ENCODE results near the gene HLA-B.
"Not testable (repeated sequence)": the region's sequence is repeated elsewhere in the genome, so short reads cannot be mapped to it uniquely, and the experiment has no call there.

The HLA-B gene

DNA sequence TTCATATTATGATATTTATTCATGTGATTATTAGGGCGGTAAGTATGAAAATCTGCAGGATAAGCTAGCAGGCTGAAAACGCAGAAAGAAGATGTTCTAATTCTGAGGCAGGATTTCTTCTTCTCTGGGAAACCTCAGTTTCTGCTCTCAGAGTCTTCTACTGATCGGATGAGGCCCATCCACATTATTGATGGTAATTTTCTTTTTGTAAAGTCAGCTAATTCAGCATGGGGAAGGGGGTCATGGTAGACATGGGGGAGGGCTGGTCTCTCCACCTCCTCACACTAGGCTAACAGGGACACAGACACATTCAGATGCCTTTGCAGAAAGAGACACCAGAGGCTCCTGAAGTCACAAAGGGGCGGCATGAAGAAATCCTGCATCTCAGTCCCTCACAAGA lies 24.7 kb upstream of the HLA-B start:
- DNase-seq: no peak

DNA sequence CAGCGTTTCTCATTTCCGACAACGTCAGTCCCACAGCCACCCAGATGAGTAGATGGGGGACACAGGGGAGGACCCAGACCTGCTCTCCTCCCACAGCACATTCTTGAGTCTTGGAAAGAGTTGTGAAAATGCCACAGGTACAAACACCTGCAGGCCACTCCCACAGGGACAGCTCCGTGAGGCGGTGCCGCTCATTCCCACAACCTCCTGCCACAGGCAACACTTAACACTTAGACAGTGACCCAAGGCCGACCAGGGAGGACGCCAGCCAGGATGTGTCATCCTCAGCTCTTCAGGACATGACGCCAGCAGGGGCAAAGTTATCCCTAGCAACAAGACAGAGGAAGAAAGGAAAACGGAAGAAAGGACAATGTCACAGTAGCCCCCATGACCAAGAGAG lies 22.9 kb upstream of the HLA-B start:
- DNase-seq: no peak

DNA sequence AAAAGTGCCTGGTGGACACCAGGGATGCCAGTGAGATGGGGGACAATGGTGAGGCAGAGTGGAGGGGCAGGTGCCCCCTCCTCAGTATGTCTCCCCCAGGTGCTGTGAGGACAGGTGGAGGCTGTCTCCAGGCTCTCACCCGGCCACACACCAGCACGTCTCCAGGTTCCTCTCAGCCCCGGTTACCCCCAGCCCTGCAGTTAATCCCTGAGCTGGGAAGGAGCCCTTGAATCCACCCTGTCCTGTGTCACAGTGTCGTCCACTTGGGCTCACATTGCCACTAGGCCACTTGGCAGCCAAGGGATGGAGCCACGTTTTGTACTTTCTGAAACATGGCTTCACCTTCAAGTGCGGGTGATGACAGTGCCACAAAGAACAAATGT lies 21.7 kb upstream of the HLA-B start:
- DNase-seq: no peak

DNA sequence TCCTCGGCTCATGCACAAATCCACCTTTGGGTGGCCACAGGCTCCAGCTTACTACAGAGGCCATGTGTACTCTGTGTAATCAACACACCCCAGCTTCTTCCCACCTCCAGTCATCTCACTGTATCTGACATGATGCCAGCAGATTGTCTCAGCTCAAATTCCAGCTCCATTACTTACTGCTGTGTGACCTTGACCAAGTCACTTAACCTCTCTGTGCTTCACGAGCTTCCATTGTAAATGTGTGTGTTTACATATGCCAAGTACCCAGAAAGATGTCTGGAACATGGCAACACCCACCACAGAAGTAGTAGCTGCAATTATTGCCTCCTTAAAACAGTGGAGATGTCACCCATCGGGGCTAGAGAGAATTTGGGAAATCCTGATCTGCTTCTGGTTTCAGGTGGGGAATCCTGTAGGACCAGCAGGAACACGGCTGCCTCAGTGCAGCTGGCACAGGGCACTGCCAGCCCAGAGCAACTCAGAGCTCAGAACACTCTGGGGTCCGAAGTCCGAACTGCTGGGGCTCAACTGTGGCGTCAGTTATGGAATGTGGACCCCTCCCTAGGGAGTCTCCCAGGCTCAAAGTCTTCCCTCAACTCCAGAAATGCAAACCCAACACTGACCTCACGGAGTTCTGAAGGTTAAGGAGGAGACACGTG lies 21.2 kb upstream of the HLA-B start:
- no peak for DNase-seq

DNA sequence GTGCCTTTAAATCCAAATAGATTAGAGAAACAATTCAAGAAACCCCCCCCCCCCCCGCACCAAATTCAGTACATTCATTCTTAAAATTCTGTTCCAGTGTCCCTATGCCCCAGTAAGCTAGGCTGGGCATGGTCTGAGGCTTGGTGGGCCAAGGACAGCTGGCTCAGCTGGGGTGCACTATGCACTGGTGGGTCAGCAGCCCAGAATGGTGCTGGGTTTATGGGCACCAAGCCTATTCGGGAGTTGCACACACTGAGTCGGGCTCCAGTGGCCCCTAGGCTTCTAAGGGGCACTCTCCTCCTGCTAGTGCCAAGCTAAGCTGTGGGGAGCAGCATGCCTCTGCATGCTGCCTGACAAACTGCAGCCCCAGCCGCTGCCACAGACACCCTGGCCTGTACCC lies 20.1 kb upstream of the HLA-B start:
- no peak for DNase-seq

DNA sequence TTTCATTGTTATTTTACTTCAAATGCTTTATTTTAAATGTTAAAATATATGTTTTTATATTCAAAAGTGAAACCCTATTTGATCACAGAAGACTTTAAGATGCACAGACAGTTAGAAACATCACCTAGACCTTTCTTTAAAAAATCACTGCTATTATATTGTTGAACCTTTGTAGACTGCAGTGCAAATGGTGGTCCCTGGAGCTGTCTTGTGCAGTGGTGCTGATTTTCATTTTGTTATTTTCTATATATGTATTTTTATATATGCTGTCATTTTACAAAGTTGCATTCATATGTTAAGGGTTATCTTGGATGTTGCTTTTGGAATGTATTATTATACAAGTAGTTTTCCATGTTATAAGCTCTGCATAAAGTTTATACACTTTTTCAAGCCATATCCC lies 18.7 kb upstream of the HLA-B start:
- DNase-seq: no peak

- not testable (repeated sequence) for DNase-seq
These were observed 17.1 kb upstream of the HLA-B start for GRCh38 chr6:31374118-31374517.

GRCh38 chr6:31368461-31368860 lies 11.5 kb upstream of the HLA-B start:
- no peak for DNase-seq

GRCh38 chr6:31366693-31367470 lies 9.9 kb upstream of the HLA-B start:
- DNase-seq: peak; percentile 86

DNA sequence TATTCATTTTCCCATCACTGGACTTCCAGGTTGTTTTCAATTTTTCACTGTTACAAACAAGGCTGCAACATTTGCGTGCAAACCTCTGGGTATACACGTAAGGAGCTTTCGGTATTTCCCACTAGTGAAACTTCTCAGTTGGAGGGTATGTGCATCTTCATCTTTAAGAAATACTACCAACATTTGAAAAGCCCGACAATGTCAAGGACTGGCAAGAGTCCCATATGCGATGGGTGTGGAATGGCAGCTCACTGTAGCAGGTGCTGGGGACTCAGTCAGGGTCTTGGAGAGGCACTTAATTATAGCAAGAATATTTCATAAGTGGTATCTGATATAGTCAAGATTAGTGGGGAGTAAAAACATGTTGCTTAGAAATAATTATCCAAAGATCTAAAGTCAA lies 8.9 kb upstream of the HLA-B start:
- no peak for DNase-seq

GRCh38 chr6:31363811-31364210 lies 6.8 kb upstream of the HLA-B start:
- DNase-seq: no peak

GRCh38 chr6:31362751-31363150 lies 5.8 kb upstream of the HLA-B start:
- DNase-seq: no peak

GRCh38 chr6:31359581-31359980 lies 2.6 kb upstream of the HLA-B start:
- no peak for DNase-seq

GRCh38 chr6:31358302-31358701 lies 1.3 kb upstream of the HLA-B start:
- no peak for DNase-seq

GRCh38 chr6:31357886-31358285 lies 907 bp upstream of the HLA-B start:
- no peak for DNase-seq

DNA sequence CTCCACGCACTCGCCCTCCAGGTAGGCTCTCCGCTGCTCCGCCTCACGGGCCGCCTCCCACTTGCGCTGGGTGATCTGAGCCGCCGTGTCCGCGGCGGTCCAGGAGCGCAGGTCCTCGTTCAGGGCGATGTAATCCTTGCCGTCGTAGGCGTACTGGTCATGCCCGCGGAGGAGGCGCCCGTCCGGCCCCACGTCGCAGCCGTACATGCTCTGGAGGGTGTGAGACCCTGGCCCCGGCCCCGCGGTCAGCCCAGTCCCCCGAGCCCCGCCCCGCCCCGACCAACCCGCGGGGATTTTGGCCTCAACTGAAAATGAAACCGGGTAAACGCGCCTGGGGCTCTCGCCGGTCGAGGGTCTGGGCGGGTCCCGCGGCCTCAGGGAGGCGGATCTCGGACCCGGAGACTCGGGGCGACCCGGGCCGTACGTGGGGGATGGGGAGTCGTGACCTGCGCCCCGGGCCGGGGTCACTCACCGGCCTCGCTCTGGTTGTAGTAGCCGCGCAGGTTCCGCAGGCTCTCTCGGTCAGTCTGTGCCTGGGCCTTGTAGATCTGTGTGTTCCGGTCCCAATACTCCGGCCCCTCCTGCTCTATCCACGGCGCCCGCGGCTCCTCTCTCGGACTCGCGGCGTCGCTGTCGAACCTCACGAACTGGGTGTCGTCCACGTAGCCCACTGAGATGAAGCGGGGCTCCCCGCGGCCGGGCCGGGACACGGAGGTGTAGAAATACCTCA lies 598 bp downstream of the HLA-B start:
- no peak for DNase-seq

- DNase-seq: no peak
These were observed 1.4 kb downstream of the HLA-B start for GRCh38 chr6:31355583-31355948.

- DNase-seq: no peak
These were observed 2.0 kb downstream of the HLA-B start for GRCh38 chr6:31354864-31355582.

DNA sequence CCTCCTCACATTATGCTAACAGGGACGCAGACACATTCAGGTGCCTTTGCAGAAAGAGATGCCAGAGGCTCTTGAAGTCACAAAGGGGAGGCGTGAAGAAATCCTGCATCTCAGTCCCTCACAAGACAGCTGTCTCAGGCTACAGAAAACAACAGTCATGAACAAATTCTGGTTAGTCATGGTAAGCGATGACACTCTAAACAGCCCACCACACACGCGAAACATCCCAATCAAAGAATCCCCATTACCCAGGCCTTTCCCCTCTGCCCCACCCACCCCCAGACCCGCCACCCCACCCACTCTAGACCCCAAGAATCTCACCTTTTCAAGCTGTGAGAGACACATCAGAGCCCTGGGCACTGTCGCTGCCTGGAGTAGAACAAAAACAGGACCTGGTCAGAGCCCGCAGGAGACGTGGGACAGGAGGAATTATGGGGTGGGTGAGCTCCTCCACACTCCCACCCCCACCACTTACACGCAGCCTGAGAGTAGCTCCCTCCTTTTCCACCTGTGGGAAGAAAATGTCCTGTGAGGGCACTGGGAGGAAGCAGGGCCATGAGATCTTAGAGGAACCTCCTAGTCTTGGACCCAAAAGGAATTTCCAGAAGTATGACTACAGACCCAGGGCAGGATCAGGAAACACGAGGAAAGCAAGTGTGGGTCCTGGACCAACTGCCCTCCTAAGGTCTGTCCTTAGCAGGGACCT lies 2.7 kb downstream of the HLA-B start:
- DNase-seq: no peak

DNA sequence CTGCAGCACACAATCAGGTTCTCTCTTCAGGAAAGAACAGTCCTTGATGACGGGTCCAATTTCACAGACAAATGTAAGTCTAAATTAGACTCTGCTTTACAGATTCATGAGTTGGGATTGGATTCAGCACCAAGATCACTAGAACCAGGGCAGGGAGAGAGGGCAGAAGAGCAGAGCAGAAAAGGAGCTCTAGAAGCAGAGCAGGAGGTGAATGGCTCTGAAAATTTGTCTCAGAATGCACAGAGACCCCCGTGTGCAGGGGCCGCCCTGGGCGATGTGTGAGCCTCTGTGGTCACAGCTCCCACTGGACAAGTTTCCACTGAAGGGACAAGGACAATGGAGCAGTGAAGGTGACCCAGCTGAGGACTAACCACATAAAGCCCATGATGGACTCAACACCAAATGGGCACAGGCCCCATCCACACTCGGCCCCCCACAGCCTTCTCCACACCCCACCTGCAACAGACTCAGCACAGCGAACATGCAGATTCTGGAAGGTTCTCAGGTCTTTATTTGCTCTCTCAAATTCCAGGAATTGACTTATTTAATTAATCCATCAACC lies 3.5 kb downstream of the HLA-B start:
- DNase-seq: no peak

DNA sequence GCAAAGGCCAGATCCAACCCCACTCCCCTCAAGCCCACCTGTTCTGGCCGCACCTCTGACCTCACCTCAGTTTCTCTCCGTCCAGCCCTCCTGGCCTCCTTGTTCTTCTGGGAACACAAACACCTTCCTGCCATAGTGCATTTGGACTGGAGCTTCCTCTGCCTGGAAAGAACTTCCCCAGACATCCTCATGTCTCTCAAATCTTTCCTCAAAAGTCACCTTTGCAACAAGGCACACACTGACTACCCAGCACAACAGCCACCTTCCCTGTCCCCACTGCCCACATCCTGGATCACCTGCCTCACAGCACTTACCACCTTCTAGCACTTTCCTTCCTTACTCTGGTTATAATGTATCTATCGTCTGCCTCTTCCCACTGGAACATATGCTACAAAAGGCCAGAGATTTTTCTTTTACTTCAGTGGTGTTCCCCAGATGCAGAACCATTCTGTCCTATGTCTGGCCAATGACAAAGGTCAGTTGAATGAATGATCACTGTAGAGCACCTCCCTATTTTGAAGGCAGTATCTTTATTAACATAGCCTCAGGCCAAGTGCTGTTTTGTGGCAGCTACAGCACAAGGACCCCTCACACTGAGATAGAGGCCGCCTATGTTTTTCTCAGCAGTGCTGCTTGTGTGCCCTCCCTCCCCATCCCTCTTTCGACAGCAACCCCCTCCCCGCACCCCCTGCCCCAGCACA lies 4.1 kb downstream of the HLA-B start:
- DNase-seq: no peak

DNA sequence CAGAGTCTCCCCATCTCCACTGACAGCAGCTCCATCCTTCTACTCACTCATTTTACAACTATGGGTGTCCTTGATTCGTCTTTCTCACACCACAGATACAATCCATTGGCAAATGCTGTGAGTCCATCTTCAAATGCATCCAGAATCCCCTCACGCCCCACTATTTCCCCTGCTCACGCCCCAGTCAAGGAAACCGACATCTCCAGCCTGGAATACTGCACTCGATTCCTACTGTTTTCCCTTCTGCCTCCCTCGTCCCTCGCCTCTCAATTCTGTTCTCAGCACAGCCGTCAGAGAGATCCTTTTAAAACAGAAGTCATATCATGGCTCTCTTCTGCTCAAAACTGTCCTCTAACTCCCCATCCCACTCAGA lies 4.7 kb downstream of the HLA-B start:
- DNase-seq: no peak
